T-helper 17 cell (primary cell): Measurements from ENCODE around the gene CCDC134. TPM values are rescaled to one million over a fixed set of nuclear protein-coding genes. Genes with fewer than 3 reads are reported as not detected.

Source experiments
- ATAC-seq: fragments of 150-1000 bp; cut with Tn5 transposase; 2 replicates; pipeline ENCODE4 v1.10.0; 2021; ENCODE audit warnings: mild to moderate bottlenecking, moderate library complexity
- DNase-seq, 3 donors: peaks; one replicate each; pipeline versions ENCODE4 v3.0.0 to v3.0.0-alpha.2; 2020 to 2021
- H3K9me3 ChIP-seq: one replicate; pipeline ENCODE4 v1.7.0; 2013; ENCODE audit warnings: low read length, mild to moderate bottlenecking; ENCODE audit not compliant: control insufficient read depth, poor library complexity, severe bottlenecking
- H3K27ac Mint-ChIP-seq: one replicate; pipeline ENCODE4 v1.8.0; 2022; ENCODE audit warnings: mild to moderate bottlenecking, moderate library complexity, mixed read lengths
- H3K27me3 Mint-ChIP-seq: one replicate; pipeline ENCODE4 v1.8.0; 2022; ENCODE audit warnings: mixed read lengths
- H3K36me3 Mint-ChIP-seq: one replicate; pipeline ENCODE4 v1.8.0; 2022; ENCODE audit warnings: low read depth, mixed read lengths
- H3K4me1 Mint-ChIP-seq: one replicate; pipeline ENCODE4 v1.8.0; 2022; ENCODE audit warnings: mild to moderate bottlenecking, mixed read lengths
- H3K4me3 Mint-ChIP-seq: one replicate; pipeline ENCODE4 v1.8.0; 2022; ENCODE audit warnings: mild to moderate bottlenecking, moderate library complexity, mixed read lengths
- total RNA-seq, 4 donors: library from RNA in 2 of 4; stranded (reverse) in 2 of 4; gene quantifications; one replicate each; pipeline ENCODE4 v1.2.3 and lab custom pipeline; 2022 to 2026

CCDC134 gene
- total RNA-seq, 2 donors from 2014 or later, result 13.7 to 14.2 TPM

DNA sequence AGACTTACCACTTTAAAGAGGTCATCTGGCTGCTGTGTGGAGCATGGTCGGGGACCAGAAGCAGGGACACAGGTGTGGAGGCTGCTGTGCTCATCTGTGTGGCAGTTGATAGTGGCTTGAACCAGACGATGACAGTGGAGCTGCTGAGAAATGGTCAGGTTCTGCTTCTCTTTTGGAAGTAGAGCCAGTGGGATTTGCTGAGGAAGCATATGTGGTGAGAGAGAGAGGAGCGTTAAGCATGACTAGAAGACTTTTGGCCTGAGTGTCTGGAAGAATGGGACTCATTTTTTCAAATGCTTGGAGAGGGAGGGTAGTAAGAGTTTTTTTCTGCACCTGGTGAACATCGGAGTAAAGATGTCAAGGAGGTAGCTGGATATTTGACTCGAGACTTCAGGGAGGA, 20.0 kb downstream of the CCDC134 start:
- no peak for DNase-seq
- H3K9me3 ChIP-seq, result no peaks in the 10 kb centered on the region
- no peak overlapping the region for H3K4me3 Mint-ChIP-seq
- H3K36me3 Mint-ChIP-seq, result peaks cover 9% of the 10 kb centered on the region
- H3K27me3 Mint-ChIP-seq, result no peaks in the 10 kb centered on the region
- peaks cover 19% of the 10 kb centered on the region for H3K4me1 Mint-ChIP-seq
- ATAC-seq, result no peak
- no peak overlapping the region for H3K27ac Mint-ChIP-seq

DNA sequence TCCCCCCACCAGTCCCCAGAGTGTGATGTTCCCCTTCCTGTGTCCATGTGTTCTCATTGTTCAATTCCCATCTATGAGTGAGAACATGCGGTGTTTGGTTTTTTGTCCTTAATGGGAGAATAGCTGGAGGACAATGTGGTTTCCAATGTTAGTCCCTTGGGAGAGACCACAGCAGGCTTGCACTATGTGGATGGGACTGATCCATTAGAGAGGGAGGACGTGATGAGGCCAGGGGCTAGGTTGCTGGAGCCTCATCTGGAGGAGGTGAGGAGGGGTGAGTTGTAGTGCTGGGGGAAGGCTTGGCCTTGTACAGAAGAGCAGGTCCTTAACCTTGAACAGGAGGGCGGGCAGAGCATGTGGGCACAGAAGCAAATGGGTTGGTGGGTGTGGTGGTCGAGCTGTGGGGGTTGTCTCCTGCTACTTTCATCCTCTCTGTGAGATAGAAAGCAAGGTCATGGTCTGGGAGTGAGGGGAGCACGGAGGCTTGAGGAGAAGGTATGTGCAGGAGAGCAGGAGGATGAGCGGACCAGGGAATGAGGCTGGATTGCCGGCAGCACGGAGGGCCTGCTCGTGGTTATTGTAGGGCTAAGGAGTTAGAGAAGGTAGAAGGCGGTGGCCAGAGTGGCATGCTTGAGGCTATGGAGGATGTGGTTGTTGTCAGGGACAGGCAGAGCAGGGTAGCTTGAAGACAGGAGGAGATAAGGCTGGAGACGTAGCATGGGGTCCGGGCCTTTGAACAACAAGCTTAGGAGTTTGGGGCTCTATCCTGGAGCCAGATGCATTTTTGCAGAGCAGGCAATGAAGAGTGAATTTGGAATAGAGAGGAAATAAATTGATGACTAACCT, 21.2 kb downstream of the CCDC134 start:
- no peaks in the 10 kb centered on the region for H3K27me3 Mint-ChIP-seq
- H3K4me3 Mint-ChIP-seq, result no peak overlapping the region
- DNase-seq (no peak), ATAC-seq (no peak)
- peak overlapping the region; percentile 89 for H3K27ac Mint-ChIP-seq
- H3K36me3 Mint-ChIP-seq, result peaks cover 9% of the 10 kb centered on the region
- no peaks in the 10 kb centered on the region for H3K9me3 ChIP-seq
- H3K4me1 Mint-ChIP-seq, result peaks cover 21% of the 10 kb centered on the region

DNA sequence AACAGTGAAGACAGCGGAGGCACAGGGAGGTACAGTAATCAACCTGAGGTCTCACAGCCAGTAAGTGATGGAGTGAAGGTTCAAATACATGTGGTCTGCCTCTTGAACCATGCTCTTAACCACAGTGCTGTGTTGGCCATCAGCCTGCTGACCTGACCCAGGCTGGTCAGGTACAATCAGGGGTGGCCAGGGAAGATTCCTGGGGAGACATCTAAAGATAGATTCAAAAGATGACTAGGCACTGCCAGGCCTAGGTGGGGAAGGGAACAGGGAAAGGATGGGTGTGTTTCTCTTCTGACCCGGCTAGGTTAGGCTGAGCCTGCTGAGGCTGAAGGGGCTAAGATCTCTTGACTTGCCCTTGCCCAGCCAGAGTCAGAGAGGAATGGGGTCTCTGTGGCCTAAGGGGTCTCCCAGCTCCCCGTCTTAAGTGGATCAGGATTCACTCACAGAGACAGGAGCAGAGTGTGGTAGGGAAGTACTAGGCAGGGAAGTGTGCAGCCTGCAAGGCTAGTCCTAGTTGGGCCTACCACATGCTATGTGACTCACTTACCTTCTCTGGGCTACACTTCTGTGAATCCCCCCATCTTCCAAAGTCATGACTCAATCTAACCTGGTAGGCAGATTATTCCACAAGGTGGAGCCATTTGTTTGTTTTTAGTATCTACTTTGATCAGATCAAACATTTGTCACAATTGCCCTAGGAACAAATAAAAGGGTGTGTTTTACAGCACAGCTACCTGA, 22.0 kb downstream of the CCDC134 start:
- DNase-seq (no peak), ATAC-seq (peak; percentile 89)
- peaks cover 21% of the 10 kb centered on the region for H3K4me1 Mint-ChIP-seq
- peaks cover 9% of the 10 kb centered on the region for H3K36me3 Mint-ChIP-seq
- peak overlapping the region; percentile 89 for H3K27ac Mint-ChIP-seq
- no peaks in the 10 kb centered on the region for H3K9me3 ChIP-seq
- no peak overlapping the region for H3K4me3 Mint-ChIP-seq
- no peaks in the 10 kb centered on the region for H3K27me3 Mint-ChIP-seq

DNA sequence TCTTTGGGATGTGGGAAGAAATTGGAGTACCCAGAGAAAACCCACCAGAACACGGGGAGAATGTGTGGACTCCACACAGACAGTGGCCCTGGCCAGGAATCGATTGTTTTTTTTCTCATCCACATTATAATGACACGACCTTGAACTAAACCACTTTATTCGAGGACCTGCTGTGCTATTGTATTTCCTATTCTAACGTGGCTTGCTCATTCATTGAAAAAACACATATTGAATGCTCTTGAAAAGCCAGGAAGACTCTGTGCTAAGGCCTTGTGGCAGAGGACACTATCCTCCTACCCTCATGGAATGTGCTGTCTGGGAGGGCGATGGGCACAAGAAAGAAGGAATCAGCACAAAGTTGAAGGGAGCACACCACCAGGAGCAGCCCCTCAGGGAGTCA, 23.3 kb downstream of the CCDC134 start:
- H3K27ac Mint-ChIP-seq, result peak overlapping the region; percentile 89
- no peak for DNase-seq
- peaks cover 9% of the 10 kb centered on the region for H3K36me3 Mint-ChIP-seq
- no peaks in the 10 kb centered on the region for H3K9me3 ChIP-seq
- ATAC-seq, result no peak
- H3K4me1 Mint-ChIP-seq, result peaks cover 27% of the 10 kb centered on the region
- H3K4me3 Mint-ChIP-seq, result no peak overlapping the region
- H3K27me3 Mint-ChIP-seq, result no peaks in the 10 kb centered on the region

DNA sequence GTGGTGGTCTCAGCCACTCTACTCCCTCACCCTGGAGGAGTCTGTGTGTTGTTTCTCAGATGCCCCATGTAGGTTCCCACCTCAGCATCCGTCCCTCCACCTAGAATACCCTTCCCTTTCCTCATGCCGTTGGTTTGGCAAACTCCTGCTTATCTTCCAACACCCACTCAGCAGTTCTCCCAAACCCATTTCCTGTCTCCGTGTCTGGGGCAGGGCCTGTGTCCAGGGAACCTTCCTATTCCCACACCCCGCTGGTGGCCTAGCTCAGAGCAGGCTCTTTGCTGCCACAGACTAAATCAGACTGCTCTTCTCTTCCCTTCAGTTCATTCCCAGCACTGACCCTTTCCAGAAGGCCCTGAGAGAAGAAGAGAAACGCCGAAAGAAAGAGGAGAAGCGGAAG, 24.9 kb downstream of the CCDC134 start:
- ATAC-seq (no peak), DNase-seq (no peak)
- Mint-ChIP-seq H3K4me1 (peaks cover 32% of the 10 kb centered on the region), H3K27ac (peak overlapping the region; percentile 80), H3K4me3 (no peak overlapping the region), H3K27me3 (no peaks in the 10 kb centered on the region), H3K36me3 (peaks cover 9% of the 10 kb centered on the region)
- H3K9me3 ChIP-seq, result no peaks in the 10 kb centered on the region

DNA sequence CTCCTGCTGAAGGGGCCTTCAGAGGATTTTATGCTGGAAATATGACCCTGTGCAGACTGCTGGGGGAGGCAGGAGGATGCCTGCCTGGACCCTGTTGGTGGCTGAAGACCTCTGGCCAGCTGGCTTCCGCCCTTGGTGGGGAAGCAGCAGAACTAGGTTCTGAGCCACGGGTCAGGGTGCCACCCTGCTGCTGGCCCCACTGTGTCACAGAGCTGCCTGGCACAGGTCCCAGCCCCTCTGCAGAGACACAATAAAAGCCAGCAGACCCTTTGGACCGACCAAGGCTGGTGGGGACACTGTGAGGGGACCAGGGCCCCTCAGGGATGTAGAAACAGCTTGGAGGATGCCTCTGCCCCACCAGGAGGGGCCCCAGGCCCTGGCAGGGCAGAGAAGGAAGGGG, 25.5 kb downstream of the CCDC134 start:
- no peak for ATAC-seq
- Mint-ChIP-seq H3K27ac (peak overlapping the region; percentile 80), H3K4me3 (no peak overlapping the region)

DNA sequence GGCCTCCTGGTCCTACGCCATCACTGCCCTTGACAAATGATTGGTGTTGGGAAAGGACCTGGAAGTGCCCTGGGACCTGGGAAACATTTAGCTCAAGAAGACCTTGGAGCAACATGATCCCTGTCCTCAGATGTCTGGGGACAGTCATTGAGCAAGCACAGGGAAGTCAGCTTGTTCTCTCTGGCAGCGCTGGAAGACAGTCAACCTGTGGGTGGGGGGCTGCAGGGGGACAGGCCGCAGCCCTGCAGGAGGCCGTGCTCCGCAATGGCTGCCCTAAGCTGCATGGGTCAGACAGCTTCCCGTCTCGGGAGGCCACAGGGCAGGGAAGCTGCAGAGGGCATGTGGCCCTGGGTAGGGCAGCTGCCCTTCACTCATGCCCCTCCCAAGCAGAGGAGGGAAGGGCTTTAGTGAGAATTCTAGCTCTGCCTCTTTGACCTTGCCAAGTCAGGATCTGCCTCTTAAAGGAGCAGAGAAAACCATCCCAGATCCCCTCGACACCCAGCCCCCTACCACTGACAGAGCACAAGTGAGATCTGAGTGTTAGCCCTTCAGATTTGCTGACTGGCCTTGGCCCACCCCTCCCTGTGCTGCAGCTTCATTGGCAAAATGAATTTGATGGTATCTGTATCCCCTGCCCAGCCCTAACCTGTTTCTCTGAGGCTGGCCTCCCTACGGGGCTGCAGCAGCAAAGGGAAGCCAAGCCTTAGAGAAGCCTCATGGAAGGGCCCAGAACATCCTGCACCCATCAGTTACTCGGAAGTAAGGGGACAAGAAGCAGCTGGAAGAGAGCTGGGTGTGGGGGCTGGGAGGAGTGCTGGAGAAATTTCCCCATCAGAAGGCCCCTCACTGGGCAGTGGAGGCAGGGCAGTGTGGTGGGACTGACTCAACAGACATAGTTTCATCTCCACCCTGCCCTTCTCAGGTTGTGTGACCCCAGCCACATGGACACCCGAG, 26.2 kb downstream of the CCDC134 start:
- Mint-ChIP-seq H3K36me3 (peaks cover 5% of the 10 kb centered on the region), H3K27ac (no peak overlapping the region), H3K4me3 (no peak overlapping the region), H3K4me1 (peaks cover 27% of the 10 kb centered on the region), H3K27me3 (no peaks in the 10 kb centered on the region)
- DNase-seq (no peak), ATAC-seq (no peak)
- H3K9me3 ChIP-seq, result no peaks in the 10 kb centered on the region

More for the DNA sequence above, 25.5 kb downstream of the CCDC134 start:
- DNase-seq, result no peak
- no peaks in the 10 kb centered on the region for H3K9me3 ChIP-seq
- H3K36me3 Mint-ChIP-seq, result peaks cover 6% of the 10 kb centered on the region
- H3K27me3 Mint-ChIP-seq, result no peaks in the 10 kb centered on the region
- H3K4me1 Mint-ChIP-seq, result peaks cover 31% of the 10 kb centered on the region

DNA sequence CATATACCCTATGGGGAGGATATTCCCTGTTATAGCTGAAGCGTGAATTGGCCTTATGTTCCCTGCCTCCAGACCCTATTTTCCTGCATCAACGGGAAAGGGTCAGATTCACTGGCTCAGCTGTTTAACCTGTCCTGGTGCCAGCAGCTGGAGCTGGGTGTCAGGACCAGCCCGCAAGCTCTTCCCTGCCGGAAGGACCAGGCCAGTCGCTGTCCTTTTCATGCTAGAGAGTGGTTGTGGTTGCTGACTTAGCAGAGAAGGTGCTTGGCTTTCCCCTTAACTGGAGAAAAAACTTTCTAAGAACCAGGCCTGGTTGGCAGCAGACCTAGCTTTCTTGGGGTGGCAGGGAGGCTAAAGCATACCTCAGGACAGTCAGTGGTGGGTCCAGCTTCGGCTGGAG, 27.2 kb downstream of the CCDC134 start:
- peaks cover 3% of the 10 kb centered on the region for H3K36me3 Mint-ChIP-seq
- ATAC-seq (no peak), DNase-seq (no peak)
- no peak overlapping the region for H3K4me3 Mint-ChIP-seq
- H3K4me1 Mint-ChIP-seq, result peaks cover 20% of the 10 kb centered on the region
- H3K9me3 ChIP-seq, result no peaks in the 10 kb centered on the region
- H3K27ac Mint-ChIP-seq, result peak overlapping the region; percentile 91
- no peaks in the 10 kb centered on the region for H3K27me3 Mint-ChIP-seq

DNA sequence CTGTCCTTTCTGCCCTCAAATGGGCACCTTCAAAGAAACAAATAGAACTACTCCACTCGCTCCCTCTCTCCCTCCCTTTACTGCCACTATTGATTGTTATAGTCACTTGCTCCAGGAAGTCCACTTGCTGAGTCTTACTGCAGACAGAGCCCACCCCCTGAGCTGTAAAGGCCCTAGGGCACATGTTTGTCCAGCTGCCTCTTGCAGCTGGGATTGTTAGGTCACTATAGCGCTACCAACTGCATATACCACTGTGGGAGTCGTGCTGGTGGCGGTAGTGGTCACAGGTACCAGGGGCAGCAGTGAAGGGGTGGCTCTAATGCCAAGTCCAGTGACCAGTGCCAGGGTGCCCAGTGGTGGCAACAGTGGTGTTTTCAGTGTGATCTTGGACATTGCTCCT, 28.0 kb downstream of the CCDC134 start:
- peak overlapping the region; percentile 91 for H3K27ac Mint-ChIP-seq
- no peak for ATAC-seq
- no peak for DNase-seq
- no peaks in the 10 kb centered on the region for H3K9me3 ChIP-seq
- peaks cover 3% of the 10 kb centered on the region for H3K36me3 Mint-ChIP-seq
- no peaks in the 10 kb centered on the region for H3K27me3 Mint-ChIP-seq
- H3K4me3 Mint-ChIP-seq, result peak overlapping the region; percentile 47
- H3K4me1 Mint-ChIP-seq, result peaks cover 17% of the 10 kb centered on the region

DNA sequence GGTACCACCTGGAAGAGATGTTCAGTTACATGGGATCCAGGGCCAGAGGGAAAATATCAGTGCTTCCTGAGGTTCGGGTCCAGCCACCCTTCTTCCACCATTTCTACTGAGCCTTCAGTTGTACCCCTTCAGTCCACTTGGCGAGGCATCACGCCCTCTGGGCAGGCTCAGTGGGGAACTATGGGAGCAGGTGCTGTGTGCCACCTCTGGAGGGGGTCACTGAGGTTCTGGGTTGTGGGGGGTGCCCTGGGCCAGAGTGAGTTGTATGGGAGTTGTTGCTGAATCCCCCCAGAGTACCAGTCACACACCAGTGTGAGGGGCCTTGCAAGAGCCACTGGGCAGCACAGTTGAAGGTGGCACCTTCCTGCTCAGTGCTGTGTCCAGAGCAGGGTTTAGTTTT, 29.7 kb downstream of the CCDC134 start:
- no peaks in the 10 kb centered on the region for H3K9me3 ChIP-seq
- Mint-ChIP-seq H3K27ac (peak overlapping the region; percentile 91), H3K4me3 (no peak overlapping the region), H3K4me1 (peaks cover 29% of the 10 kb centered on the region), H3K36me3 (no peaks in the 10 kb centered on the region), H3K27me3 (no peaks in the 10 kb centered on the region)
- no peak for ATAC-seq
- peak in 1 of 3 donors; percentile 14 for DNase-seq

DNA sequence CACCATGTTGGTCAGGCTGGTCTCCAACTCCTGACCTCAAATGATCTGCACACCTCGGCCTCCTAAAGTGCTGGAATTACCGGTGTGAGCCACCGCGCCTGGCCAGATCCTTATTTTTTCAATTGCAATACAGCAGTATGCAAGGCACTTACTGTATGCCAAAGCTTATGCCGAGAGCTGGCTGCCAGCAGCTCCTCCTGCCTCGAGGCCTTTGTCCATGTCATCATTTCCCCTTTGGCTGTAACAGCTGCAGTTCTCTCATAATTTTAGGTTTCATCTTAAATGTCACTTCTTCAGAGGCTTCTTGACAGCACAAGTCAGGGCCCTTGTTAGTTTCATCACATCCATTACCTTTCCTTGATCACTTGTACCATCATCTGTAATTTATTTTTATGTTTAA, 30.9 kb downstream of the CCDC134 start:
- Mint-ChIP-seq H3K36me3 (no peaks in the 10 kb centered on the region), H3K4me1 (peaks cover 28% of the 10 kb centered on the region), H3K27me3 (no peaks in the 10 kb centered on the region), H3K4me3 (peak overlapping the region; percentile 92), H3K27ac (peak overlapping the region; percentile 99)
- ATAC-seq (no peak), DNase-seq (no peak)
- no peaks in the 10 kb centered on the region for H3K9me3 ChIP-seq

DNA sequence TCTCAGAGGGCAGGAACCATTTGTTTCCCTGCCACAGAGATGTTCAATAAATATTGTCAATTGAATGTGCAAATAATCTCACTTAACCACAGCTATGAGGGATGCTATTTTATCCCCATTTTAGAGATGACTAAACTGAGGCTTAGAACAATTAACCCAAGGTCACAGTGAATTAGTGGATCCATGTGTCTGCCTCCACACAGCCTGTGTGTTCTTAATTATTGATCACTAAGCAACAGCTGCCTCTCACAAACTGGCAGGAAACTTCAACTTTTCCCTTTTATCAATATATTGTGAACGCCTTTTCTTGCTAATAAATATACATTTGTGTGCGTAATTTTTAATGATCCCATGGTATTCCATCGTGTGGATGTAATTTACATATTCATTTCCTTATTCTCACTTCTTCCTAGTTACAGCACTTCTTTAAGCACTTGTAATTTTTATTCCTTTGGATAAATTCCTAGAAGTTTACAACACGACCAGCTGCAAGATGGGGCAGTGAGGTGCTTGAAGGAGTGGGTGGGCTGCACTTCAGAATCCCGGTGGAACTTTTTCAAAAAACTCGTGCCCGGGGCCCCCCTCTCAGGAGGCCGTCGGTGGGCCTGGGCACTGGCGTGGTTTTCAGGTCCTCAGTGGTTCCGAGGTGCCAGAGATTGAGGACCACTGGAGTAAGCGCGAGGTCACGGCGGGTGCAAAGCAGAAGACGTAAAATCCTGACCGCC, 31.5 kb downstream of the CCDC134 start:
- no peaks in the 10 kb centered on the region for H3K9me3 ChIP-seq
- H3K36me3 Mint-ChIP-seq, result peaks cover 3% of the 10 kb centered on the region
- peak overlapping the region; percentile 92 for H3K4me3 Mint-ChIP-seq
- no peaks in the 10 kb centered on the region for H3K27me3 Mint-ChIP-seq
- ATAC-seq, result no peak
- H3K27ac Mint-ChIP-seq, result peak overlapping the region; percentile 99
- no peak for DNase-seq
- H3K4me1 Mint-ChIP-seq, result peaks cover 34% of the 10 kb centered on the region
